Measurements from ENCODE around the gene TPSAB1.

GRCh38 chr16:1192384-1193073 is 48.0 kb upstream of the TPSAB1 start:
- no peak for TF ChIP-seq CTCF (IDR thresholded peaks at IDR 0.05)
- TF ChIP-seq POLR2A (IDR thresholded peaks at IDR 0.05), result no peak

Data from prostate gland (tissue), 2 donors.